Activated CD4-positive, alpha-beta T cell treated with anti-CD3 and anti-CD28 coated beads, Interleukin-2, Interleukin-4, amounts not matched to agents 100 ng/mL and 50 ng/mL, durations not matched to agents 16 hours and 8 hours (primary cell): ENCODE results near the gene LEO1.

Experiments
- DNase-seq: peaks from one replicate; pipeline ENCODE4 v3.0.0-alpha.2; 2020; ENCODE audit warnings: low spot score

The LEO1 gene

GRCh38 chr15:51971375-51972133, at the start of gene LEO1:
Gene LEO1 (minus strand): TSS chr15:51971778. CDS start chr15:51971745, 33 bp downstream.
- DNase-seq: peak; percentile 97

GRCh38 chr15:52021128-52021671, 49.6 kb upstream of the LEO1 start:
- DNase-seq: peak; percentile 90

- DNase-seq: no peak
These were observed 48.9 kb upstream of the LEO1 start for GRCh38 chr15:52020221-52021085.

DNA sequence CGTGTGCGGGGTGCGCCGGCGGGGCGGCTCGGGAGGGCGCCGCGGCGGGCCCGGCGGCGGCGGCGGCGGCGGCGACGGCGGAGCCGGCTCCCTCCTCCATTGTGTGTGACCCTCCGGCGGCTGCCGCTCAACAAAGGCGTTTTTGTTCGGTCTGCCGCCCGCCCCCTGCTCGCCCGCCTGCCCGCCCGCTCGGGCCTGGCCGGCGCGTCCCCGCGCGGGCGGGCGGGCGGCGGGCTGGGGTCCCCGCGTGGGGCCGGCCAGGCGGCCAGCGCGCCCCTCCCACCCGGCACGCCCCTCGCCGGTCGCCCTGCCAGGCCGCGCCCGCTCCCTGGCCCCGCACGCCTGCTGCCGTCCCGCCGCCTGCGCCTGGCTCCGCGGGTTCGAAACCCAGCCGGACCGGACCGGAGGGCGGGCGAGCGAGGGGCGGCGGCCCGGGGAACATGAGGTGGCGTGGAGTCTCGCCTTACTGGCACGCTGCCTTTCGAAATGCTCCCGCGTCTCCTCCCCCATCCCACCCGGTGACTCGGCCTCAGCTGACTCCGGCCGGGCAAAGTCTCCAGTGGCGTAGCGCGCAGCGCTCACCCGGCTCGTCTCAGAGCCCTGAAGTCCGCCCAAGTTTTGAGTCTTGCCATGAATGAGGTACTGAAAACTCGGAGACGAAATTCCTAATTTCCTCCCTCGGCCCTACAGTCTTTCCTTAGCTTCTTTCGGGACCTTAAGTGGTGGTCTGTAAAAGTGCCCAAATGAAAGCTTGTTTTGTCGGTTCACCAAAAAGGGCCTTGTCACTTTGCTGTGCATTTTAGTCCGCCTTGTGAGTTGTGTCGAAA, 48.0 kb upstream of the LEO1 start:
- DNase-seq: peak; percentile 74

DNA sequence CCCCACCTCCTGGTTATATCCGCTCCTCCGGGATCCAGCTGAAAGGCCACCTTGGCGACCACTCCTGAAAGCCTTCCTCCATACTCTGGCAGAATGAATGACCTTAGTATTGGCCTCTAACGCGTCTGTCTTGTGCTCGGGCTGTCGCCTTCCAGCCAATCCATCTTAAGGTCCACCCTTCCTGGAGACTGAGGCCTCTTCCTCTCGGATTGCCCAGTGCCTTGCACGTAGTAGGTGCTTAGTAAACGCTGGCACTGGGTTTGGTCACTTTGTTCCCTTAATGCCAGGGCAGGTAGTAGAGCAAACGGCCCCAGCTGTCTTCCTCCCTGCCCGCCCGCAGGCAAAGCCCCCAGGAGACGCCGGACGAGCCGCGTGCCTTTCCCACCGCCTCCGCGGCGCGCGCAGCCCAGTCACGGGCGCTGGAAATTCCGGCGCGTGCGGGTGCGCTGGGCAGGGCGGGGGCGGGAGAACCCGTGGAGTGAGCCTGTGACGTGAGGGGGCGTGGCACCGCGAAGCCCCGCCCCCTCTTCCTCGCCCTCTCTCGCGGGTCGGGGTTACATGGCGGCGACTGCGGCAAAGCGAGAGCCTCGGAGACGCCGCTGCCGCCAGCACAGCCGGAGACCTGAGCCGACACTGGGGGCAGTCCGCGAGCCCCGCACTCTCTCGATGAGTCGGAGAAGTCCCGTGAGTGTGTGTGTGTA, 47.3 kb upstream of the LEO1 start, which contains the start of gene MAPK6:
Gene MAPK6 (plus strand): TSS at position 527 of the 701 bp plus-strand sequence. CDS start 27,242 bp downstream, outside the sequence.
- peak; percentile 95 for DNase-seq

- no peak for DNase-seq
These were observed 46.7 kb upstream of the LEO1 start for GRCh38 chr15:52018244-52018643.

DNA sequence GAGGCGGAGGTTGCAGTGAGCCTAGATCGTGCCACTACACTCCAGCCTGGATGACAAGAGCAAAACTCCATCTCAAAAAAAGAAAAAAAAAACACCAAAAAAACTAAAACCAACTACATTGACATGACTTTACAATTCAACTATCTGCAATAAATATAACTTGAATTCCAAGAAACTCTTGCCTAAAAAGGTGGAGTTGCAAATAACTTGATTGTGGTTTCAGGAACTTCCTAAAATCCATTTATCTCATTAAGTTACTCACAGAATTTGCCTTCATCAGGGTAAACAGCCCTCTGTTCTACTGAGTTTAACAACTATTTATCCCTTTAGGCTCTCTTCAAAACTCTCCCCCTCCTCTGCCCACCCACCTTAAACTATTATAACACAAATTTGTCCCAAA, 44.7 kb upstream of the LEO1 start:
- no peak for DNase-seq

DNA sequence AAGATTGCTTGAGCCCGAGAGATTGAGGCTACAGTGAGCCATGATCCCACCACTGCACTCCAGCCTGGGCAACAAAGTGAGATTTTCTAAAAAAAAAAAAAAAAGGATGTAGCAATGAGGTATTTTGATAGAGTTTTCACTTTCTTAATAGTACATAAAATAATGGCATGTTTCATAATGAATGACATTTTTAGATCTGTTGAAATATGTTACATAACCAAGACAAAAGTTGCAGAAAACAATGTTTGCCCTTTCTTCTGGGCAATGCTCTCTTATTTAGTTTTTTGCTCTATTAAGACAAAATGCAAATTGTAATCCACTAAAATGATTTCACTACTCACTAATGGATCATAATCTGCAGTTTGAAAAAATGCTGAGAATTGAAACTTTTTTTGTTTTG, 43.0 kb upstream of the LEO1 start:
- DNase-seq: no peak

DNA sequence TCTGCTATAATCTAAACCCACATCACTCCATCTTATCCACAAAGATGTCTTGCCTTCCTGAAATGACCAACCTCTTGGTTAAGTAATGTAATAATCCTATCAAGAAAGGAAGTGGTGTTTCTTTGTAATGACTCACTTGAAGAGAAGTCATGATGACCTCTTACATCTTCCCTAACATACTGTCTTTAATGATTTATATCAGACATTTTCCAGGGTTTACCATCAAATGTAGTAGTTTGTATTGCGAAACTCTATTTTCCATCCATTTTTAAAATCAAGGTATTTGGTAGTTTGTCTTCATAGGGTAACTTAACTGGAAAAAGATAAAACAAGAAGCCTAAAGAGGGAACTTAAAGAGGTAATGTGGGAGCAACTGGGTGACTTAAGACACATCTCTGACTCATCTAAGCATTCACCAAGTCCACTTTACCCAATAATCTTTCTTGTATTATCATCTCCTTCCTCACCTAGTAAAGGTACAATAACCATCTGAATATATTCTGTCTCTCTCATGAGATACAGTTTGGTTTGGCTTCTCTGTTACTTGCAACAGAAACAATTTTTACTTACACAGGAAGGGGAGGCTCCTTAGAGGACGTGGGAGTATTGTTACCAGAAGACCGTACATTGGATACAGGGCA, 41.7 kb upstream of the LEO1 start:
- peak; percentile 91 for DNase-seq

- DNase-seq: no peak
These were observed 40.6 kb upstream of the LEO1 start for GRCh38 chr15:52012210-52012609.

DNA sequence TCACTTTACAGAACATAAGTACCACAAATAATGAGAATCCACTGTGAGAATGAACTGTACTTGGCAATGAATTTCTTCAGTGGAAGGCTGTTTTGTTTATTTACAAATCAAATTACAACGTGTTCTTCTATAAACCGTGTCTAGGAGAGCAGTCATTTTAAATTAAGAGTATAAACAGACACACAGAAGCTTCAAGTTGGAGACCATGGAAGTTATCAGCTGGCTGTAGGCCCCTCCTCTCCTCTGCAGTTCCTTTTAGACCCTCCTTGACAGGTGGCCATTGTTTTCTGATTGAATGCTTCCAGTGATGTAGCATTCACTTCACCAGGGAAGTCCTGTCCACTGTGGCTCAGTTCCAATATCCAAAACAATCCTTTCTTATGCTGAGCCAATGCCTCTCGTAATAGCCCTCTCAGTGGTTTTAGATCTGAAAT, 40.1 kb upstream of the LEO1 start:
- no peak for DNase-seq

GRCh38 chr15:52010633-52011595, 39.3 kb upstream of the LEO1 start:
- peak; percentile 84 for DNase-seq

DNA sequence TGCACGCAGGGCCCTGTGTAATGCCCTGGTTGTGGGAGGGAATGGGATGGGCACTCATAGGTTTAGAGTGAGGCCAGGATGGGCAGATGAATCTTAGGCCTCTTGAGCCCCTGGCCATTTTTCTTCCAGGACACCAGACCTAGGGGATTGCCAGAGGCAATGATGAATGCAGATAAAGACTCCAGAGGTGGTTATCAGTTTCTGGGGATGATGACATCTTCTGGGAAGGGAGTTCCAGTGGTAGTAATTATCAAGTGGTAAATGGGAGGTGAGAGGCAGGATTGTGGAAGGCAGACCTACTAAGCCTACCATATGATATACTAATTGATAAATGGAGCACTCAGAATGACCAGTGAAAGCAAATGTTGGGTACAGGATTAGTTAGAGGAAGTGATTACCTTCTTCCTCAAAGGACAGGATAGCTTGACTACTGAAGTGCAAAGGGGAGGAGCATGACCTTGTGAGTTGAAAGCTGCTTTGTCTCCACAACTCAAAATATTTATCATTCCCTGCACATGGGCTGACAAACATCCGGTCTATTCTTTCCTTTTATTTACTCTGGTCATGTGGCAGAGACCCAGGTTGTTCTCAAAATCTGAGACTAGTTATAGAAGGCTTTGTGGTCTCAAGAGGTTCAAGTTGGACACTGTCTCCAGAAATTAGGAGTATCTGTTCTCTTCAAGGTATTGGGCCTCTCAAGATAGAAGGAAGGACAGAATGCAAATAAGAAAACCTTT, 37.3 kb upstream of the LEO1 start:
- DNase-seq: no peak

- no peak for DNase-seq
These were observed 36.8 kb upstream of the LEO1 start for GRCh38 chr15:52008359-52008697.

- no peak for DNase-seq
These were observed 35.2 kb upstream of the LEO1 start for GRCh38 chr15:52006702-52007340.

- peak; percentile 94 for DNase-seq
These were observed 34.4 kb upstream of the LEO1 start for GRCh38 chr15:52005748-52006701.

- DNase-seq: no peak
These were observed 33.2 kb upstream of the LEO1 start for GRCh38 chr15:52004806-52005205.
